Heart right ventricle (tissue), 16 donors: Measurements from ENCODE around the gene SLC35D1. TPM values are rescaled to one million over a fixed set of nuclear protein-coding genes. Genes with fewer than 3 reads are reported as not detected.

Experiments used
- ATAC-seq, 8 donors: fragments of 200-7000 bp; cut with Tn5 transposase; one replicate each; pipeline ENCODE4 v1.9.1; 2020; ENCODE audit warnings: mild to moderate bottlenecking in 8 of 8, moderate library complexity in 8 of 8, moderate number of reproducible peaks in 1 of 8
- DNase-seq, 2 donors: peaks; one replicate each; pipeline ENCODE4 v3.0.0-alpha.2; 2020
- H3K27ac ChIP-seq, 10 donors: fragments of 200-600 bp; sonication (generic) in 2 of 10; one replicate each; pipeline versions ENCODE4 v1.5.0 to v1.8.0; 2020 to 2022; ENCODE audit warnings: mild to moderate bottlenecking in 3 of 10
- H3K27me3 ChIP-seq, 7 donors: fragments of 200-600 bp; one replicate each; pipeline ENCODE4 v1.8.0; 2021 to 2022; ENCODE audit warnings: mild to moderate bottlenecking in 2 of 7
- H3K36me3 ChIP-seq, 9 donors: fragments of 200-600 bp; sonication (generic) in 1 of 9; one replicate each; pipeline versions ENCODE4 v1.5.0 to v1.8.0; 2020 to 2022; ENCODE audit warnings: mild to moderate bottlenecking in 2 of 9
- H3K4me1 ChIP-seq, 9 donors: fragments of 200-600 bp; sonication (generic) in 1 of 9; one replicate each; pipeline versions ENCODE4 v1.5.0 to v1.8.0; 2020 to 2022; ENCODE audit warnings: mild to moderate bottlenecking in 4 of 9
- H3K4me3 ChIP-seq, 10 donors: fragments of 200-600 bp; sonication (generic) in 2 of 10; one replicate each; pipeline versions ENCODE4 v1.5.0 to v1.8.0; 2020 to 2022; ENCODE audit warnings: mild to moderate bottlenecking in 7 of 10, moderate library complexity in 2 of 10
- H3K9me3 ChIP-seq, 11 donors: fragments of 200-600 bp in 10 of 11; sonication (generic) in 2 of 11; one replicate each; pipeline versions ENCODE4 v1.5.0 to v1.8.0; 2013 to 2022; ENCODE audit warnings: mild to moderate bottlenecking in 2 of 11, control low read depth in 1 of 11, moderate library complexity in 1 of 11
- CTCF ChIP-seq, 9 donors: fragments of 200-600 bp; sonication (generic) in 2 of 9; IDR thresholded peaks; one replicate each; pipeline versions ENCODE4 v1.5.0 to v1.8.0; 2021 to 2022; ENCODE audit warnings: antibody characterized with exemption in 9 of 9, mild to moderate bottlenecking in 5 of 9, moderate library complexity in 1 of 9
- WGBS, 2 donors: extraction: QIAGEN DNeasy Blood & Tissue Kit; methylation state at CpG; one replicate each; pipeline ENCODE4 v1.1.7; 2013; ENCODE audit warnings: inconsistent platforms in 1 of 2; 5-methylcytosine and 5-hydroxymethylcytosine counted together
- intact Hi-C, 10 donors: fragments of 100-400 bp; cut with DNase I; formaldehyde crosslinking; loops; one replicate each; pipeline versions ENCODE4 v1.11.1 to v1.14.2; 2022
- polyA plus RNA-seq, 2 donors: library from polyadenylated mRNA; stranded (reverse); fragments of 200-250 nt; gene quantifications; one replicate each; pipeline ENCODE4 v1.2.3, GENCODE V29; 2013
- total RNA-seq, 10 donors: library from RNA; stranded (reverse); fragmentation: NEBNext Ultra II Directional in 3 of 10; extraction: Animal tissue kit (Norgen Biotek cat#: 25700) in 3 of 10; gene quantifications; one replicate each; pipeline versions ENCODE4 v1.2.1 to v1.2.4, GENCODE V29; 2021 to 2023
- donor health status: Arrhythmogenic right ventricular cardiomyopathy.
- donor health status: ischemic (EF 13 %, LVEDD 7.1; RV severe dilation, severe dysfunction).
- donor health status: healthy with polysubstance abuse.
- donor health status: DM: no; HTN: yes; CAD: no.
- donor health status: DM: no; HTN: no; CAD: no.
- donor health status: ischemic (EF 25% LVEDD 6.9; RV normal size, moderate dysfunction).
- donor health status: ischemic (EF 25% LVEDD 5.7; RV mildly dilated, moderate dysfunction).
- donor health status: healthy.
- donor health status: DM: yes; HTN: yes; CAD: no.
- donor health status: Ischemic cardiomyopathy.
- donor health status: ischemic (EF 35%, LVEDD 5.7; RV mildly dilated, moderate dysfunction).
- donor health status: nonischemic (EF 11% LVEDD 7.7; RV severe dilation, severe dysfunction).
- donor health status: DM: yes; HTN: yes; CAD: no.
- donor health status: PGD.
- donor health status: ischemic (EF 29% LVEDD 5.4; RV normal size, mild dysfunction).
- donor health status: nonischemic (EF 23%, LVEDD 6.1; RV moderate dilation, normal function).

Gene SLC35D1
- total and polyA plus RNA-seq, 12 donors, result 1.6 to 5.8 (median 4.7) TPM

DNA sequence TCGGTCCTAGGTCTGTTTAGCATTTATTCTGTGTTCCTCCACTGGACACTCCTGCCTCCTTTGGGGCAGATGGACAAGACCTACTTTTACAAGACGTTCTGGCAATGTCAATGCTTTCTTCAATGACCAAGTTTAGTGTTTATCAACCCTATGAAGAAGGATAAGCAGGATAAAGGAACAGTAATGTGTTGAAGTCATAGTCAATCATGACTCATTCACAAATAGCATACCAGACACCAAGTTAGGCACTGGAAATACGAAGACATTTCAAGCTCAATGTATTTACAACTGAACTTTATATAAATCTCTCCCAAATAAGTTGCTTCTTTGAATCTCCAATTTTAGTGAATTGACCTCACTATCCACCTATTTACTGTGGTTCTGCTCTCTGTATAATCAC lies 4.8 kb upstream of the SLC35D1 start:
- TF ChIP-seq CTCF (IDR thresholded peaks at IDR 0.05), result no peak
- WGBS, 2 donors, result 70 to 75% methylated on average over 3 of the region's 3 CpGs
- Histone ChIP-seq H3K27me3 (no peaks in the 10 kb centered on the region), H3K4me3 (no peak overlapping the region), H3K27ac (no peak overlapping the region), H3K4me1 (peaks cover 0 to 5% (median 0%) of the 10 kb centered on the region in 9 donors), H3K9me3 (no peaks in the 10 kb centered on the region), H3K36me3 (no peaks in the 10 kb centered on the region)
- ATAC-seq (no peak), DNase-seq (no peak)
- intact Hi-C loops, result loop anchor here in 4 of 10 donors (10.0 kb wide), 4 partner anchors 86 to 304 kb away; partner anchors contain the start of genes DNAI4 (in 2 of the 4), MIER1 (in 2 of the 4) and DYNLT5 (in 1 of the 4)

- WGBS, 2 donors, result 94 to 98% methylated on average over 1 of the region's 1 CpG
- Histone ChIP-seq H3K4me3 (no peak overlapping the region), H3K9me3 (no peaks in the 10 kb centered on the region), H3K27ac (no peak overlapping the region), H3K36me3 (no peaks in the 10 kb centered on the region), H3K27me3 (no peaks in the 10 kb centered on the region), H3K4me1 (peaks cover 0 to 5% (median 0%) of the 10 kb centered on the region in 9 donors)
- ATAC-seq, result no peak
- TF ChIP-seq CTCF (IDR thresholded peaks at IDR 0.05), result no peak
- intact Hi-C loops, result loop anchor here in 4 of 10 donors (10.0 kb wide), 4 partner anchors 87 to 303 kb away; partner anchors contain the start of genes DNAI4 (in 2 of the 4), MIER1 (in 2 of the 4) and DYNLT5 (in 1 of the 4)
- no peak for DNase-seq
These were observed 4.3 kb upstream of the SLC35D1 start for GRCh38 chr1:67058242-67058641.

- DNase-seq, result peak; percentile 59 to 72
- 0 to 1% methylated on average over 26 to 34 of the region's 34 CpGs for WGBS, 2 donors
These were observed 488 bp downstream of the SLC35D1 start for GRCh38 chr1:67053535-67053784.

More at GRCh38 chr1:67053535-67053784, 488 bp downstream of the SLC35D1 start:
- H3K4me3 ChIP-seq, result peak overlapping the region; percentile 62 to 94 (median 82)
- no peaks in the 10 kb centered on the region for H3K27me3 ChIP-seq
- peak overlapping the region; percentile 91 to 99 (median 98) for H3K27ac ChIP-seq
- peaks cover 5 to 29% (median 25%) of the 10 kb centered on the region in 9 donors for H3K4me1 ChIP-seq
- peaks cover 0 to 28% (median 8%) of the 10 kb centered on the region in 9 donors for H3K36me3 ChIP-seq
- intact Hi-C loops, result loop anchor here in 7 of 10 donors (5.0 to 10.0 kb wide), 9 partner anchors 46 to 299 kb away; partner anchors contain the start of genes DNAI4 (in 3 of the 7), MIER1 (in 3 of the 7) and DYNLT5 (in 1 of the 7)
- ATAC-seq, result peak; percentile 72 to 89 (median 86)
- TF ChIP-seq CTCF (IDR thresholded peaks at IDR 0.05), result no peak
- no peaks in the 10 kb centered on the region for H3K9me3 ChIP-seq
